Pancreas (tissue), 10 donors: ENCODE results near the gene CLSTN2. TPM values are rescaled to one million over a fixed set of nuclear protein-coding genes. Genes with fewer than 3 reads are reported as not detected.

ENCODE experiments used
- ATAC-seq, 4 donors: fragments of 200-7000 bp; cut with Tn5 transposase; one replicate each; pipeline versions ENCODE4 v1.8.0 to v1.9.1; 2020; ENCODE audit warnings: mild to moderate bottlenecking in 4 of 4, moderate library complexity in 4 of 4
- DNase-seq, 6 donors: peaks; one replicate each; pipeline ENCODE4 v3.0.0-alpha.2; 2020
- FAIRE-seq: peaks from 2 replicates; lab custom pipeline; 2012; peaks lifted over from hg19 to GRCh38; lab: Jason Lieb, UNC
- H3K27ac ChIP-seq, 4 donors: fragments of 200-600 bp; sonication (generic); 1 replicate in 3 of 4; 2 replicates in 1 of 4; pipeline versions ENCODE4 v1.5.0 to v1.8.0; 2020
- H3K27me3 ChIP-seq, 4 donors: fragments of 200-600 bp; one replicate each; pipeline ENCODE4 v1.8.0; 2021
- H3K36me3 ChIP-seq, 3 donors: fragments of 200-600 bp; sonication (generic) in 1 of 3; one replicate each; pipeline versions ENCODE4 v1.5.0 to v1.8.0; 2020 to 2021
- H3K4me1 ChIP-seq, 3 donors: fragments of 200-600 bp; one replicate each; pipeline ENCODE4 v1.8.0; 2021
- H3K4me3 ChIP-seq, 4 donors: fragments of 200-600 bp; sonication (generic) in 2 of 4; one replicate each; pipeline versions ENCODE4 v1.5.0 to v1.8.0; 2020 to 2021
- H3K9me3 ChIP-seq, 4 donors: fragments of 200-600 bp; one replicate each; pipeline ENCODE4 v1.8.0; 2021
- CTCF ChIP-seq, 4 donors: fragments of 200-600 bp; sonication (generic) in 3 of 4; IDR thresholded peaks; one replicate each; pipeline versions ENCODE4 v1.5.0 to v1.8.0; 2021; ENCODE audit warnings: antibody characterized with exemption in 4 of 4
- WGBS, 2 donors: extraction: QIAGEN DNeasy Blood & Tissue Kit; methylation state at CpG; one replicate each; pipeline ENCODE4 v1.1.7; 2013; 5-methylcytosine and 5-hydroxymethylcytosine counted together
- intact Hi-C, 3 donors: fragments of 100-400 bp; cut with DNase I; formaldehyde crosslinking; loops; one replicate each; pipeline versions ENCODE4 v1.11.1 to v1.14.2; 2022
- polyA plus RNA-seq, 2 donors: library from polyadenylated mRNA; stranded (reverse); fragments of 200-250 nt; gene quantifications; one replicate each; pipeline ENCODE4 v1.2.3, GENCODE V29; 2013
- total RNA-seq, 6 donors: library from RNA; stranded (reverse); fragmentation: NEBNext Ultra II Directional in 4 of 6; extraction: Animal tissue kit (Norgen Biotek cat#: 25700) in 4 of 6; gene quantifications; one replicate each; pipeline versions ENCODE4 v1.2.1 to v1.2.4, GENCODE V29; 2021 to 2023
- donor health status: healthy with polysubstance abuse.
- donor health status: DM: no; HTN: no; CAD: no; lungs with moderate emphysema.
- donor health status: DM: no; HTN: no; CAD: no.
- donor health status: control.
- donor health status: control.
- donor health status: Bipolar disorder and iron deficiency.
- donor health status: DM: yes; HTN: yes; CAD: no.
- donor health status: DM: no; HTN: no; CAD: no.
- donor health status: DM: no; HTN: no; CAD: no.
- donor health status: DM: yes; HTN: yes; CAD: no.

CLSTN2 gene
- total and polyA plus RNA-seq, 8 donors = 0.65 to 9.3 (median 2.9) TPM

GRCh38 chr3:140242818-140243276 lies 307.9 kb downstream of the CLSTN2 start:
- DNase-seq (peak; percentile 15 to 79 (median 64)), FAIRE-seq (no peak), ATAC-seq (peak; percentile 87 to 95 (median 91))
- peak overlapping the region in 3 of 4 donors; percentile 8 to 56 (median 32) for H3K27ac ChIP-seq
- TF ChIP-seq CTCF (IDR thresholded peaks at IDR 0.05) = no peak
- no peaks in the 10 kb centered on the region for H3K9me3 ChIP-seq
- intact Hi-C loops = no loop called here
- H3K4me1 ChIP-seq = peaks cover 0 to 10% (median 4%) of the 10 kb centered on the region in 3 donors
- no peaks in the 10 kb centered on the region for H3K36me3 ChIP-seq
- no peak overlapping the region for H3K4me3 ChIP-seq
- WGBS, 2 donors = 40 to 60% methylated on average over 5 of the region's 5 CpGs
- H3K27me3 ChIP-seq = no peaks in the 10 kb centered on the region

DNA sequence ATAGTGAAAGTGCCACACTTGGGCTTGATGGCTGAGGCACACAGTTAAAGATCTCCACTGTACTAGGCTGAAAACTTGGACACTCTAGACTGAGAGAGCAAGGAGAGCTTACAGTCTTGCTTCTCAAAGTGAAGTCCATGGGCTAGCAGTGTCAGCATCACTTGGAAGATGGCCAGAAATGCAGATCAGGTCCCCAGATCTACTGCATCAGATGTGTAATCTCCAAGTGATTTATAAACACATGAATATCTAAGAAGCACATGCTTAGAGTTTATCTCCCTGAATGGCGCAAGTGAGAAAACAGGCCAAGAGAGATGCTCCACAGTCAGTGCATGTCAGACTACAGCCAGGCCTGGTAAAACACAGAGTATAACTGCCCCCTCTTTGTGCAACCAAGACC lies 308.6 kb downstream of the CLSTN2 start:
- ATAC-seq = no peak
- DNase-seq = no peak
- Histone ChIP-seq H3K9me3 (no peaks in the 10 kb centered on the region), H3K27me3 (no peaks in the 10 kb centered on the region), H3K4me1 (peaks cover 0 to 10% (median 4%) of the 10 kb centered on the region in 3 donors), H3K36me3 (no peaks in the 10 kb centered on the region), H3K4me3 (no peak overlapping the region), H3K27ac (no peak overlapping the region)
- 93 to 100% methylated on average over 1 of the region's 1 CpG for WGBS, 2 donors
- intact Hi-C loops = no loop called here
- FAIRE-seq = no peak
- no peak for TF ChIP-seq CTCF (IDR thresholded peaks at IDR 0.05)

GRCh38 chr3:140244893-140245292 lies 309.9 kb downstream of the CLSTN2 start:
- DNase-seq = no peak

DNA sequence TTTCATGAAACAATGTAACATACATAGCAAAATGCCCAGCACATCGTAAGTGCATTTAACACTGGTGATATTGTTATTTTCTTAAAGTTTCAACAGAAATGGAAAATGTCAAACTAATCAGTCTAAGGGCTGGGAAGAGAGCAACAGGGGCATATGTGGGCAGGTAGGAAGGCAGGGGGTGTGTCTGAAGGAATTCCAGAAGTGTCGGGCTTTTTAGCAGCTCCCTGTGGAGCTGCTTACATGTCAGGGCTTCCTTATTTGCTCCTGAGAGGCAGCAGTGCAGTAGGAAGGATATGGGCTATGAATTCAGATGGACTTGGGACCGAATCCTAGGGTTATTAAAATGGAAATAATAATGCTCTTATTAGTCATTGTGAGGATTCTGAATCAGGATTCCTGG lies 311.6 kb downstream of the CLSTN2 start:
- WGBS, 2 donors = 55 to 63% methylated on average over 3 of the region's 3 CpGs
- FAIRE-seq (no peak), ATAC-seq (no peak)

More at GRCh38 chr3:140244893-140245292, 309.9 kb downstream of the CLSTN2 start:
- no peak for FAIRE-seq
- ATAC-seq = no peak
- Histone ChIP-seq H3K27me3 (no peaks in the 10 kb centered on the region), H3K9me3 (no peaks in the 10 kb centered on the region), H3K4me3 (no peak overlapping the region), H3K36me3 (no peaks in the 10 kb centered on the region), H3K27ac (no peak overlapping the region), H3K4me1 (peaks cover 0 to 10% (median 4%) of the 10 kb centered on the region in 3 donors)
- intact Hi-C loops = no loop called here
- WGBS, 2 donors = 63 to 75% methylated on average over 5 of the region's 5 CpGs
- no peak for TF ChIP-seq CTCF (IDR thresholded peaks at IDR 0.05)

More for the DNA sequence above, 311.6 kb downstream of the CLSTN2 start:
- no peak for TF ChIP-seq CTCF (IDR thresholded peaks at IDR 0.05)
- Histone ChIP-seq H3K27ac (no peak overlapping the region), H3K4me1 (peaks cover 0 to 10% (median 4%) of the 10 kb centered on the region in 3 donors), H3K9me3 (no peaks in the 10 kb centered on the region), H3K4me3 (no peak overlapping the region), H3K27me3 (no peaks in the 10 kb centered on the region), H3K36me3 (no peaks in the 10 kb centered on the region)
- intact Hi-C loops = no loop called here
- no peak for DNase-seq
